Measurements from ENCODE around the gene SETDB2.

GRCh38 chr13:49466292-49466838 is 22.3 kb downstream of the SETDB2 start:
- TF ChIP-seq EZH2 (IDR thresholded peaks at IDR 0.05; ENCODE audit: borderline replicate concordance, low read depth, low read length, severe bottlenecking) = no peak
- no peak for TF ChIP-seq CTCF (IDR thresholded peaks at IDR 0.05; ENCODE audit: extremely low read depth in 1 of 2, insufficient read depth in 1 of 2, low read depth in 1 of 2, low read length in 2 of 2)
- no peak for TF ChIP-seq POLR2A (IDR thresholded peaks at IDR 0.05; ENCODE audit: low read depth, low read length)
- no peak for TF ChIP-seq GATA2 (IDR thresholded peaks at IDR 0.05; ENCODE audit: insufficient read depth, insufficient read length, low read depth, low read length)
- no peak for TF ChIP-seq POLR2AphosphoS5 (IDR thresholded peaks at IDR 0.05; ENCODE audit: insufficient read depth, low read depth, low read length)
- no peak for TF ChIP-seq MAX (IDR thresholded peaks at IDR 0.05; ENCODE audit: insufficient read depth, insufficient read length)
- no peak for TF ChIP-seq MYC (IDR thresholded peaks at IDR 0.05; ENCODE audit: low read depth, low read length)
- TF ChIP-seq FOS (IDR thresholded peaks at IDR 0.05; ENCODE audit: borderline replicate concordance, insufficient read depth, low read length) = no peak
- no peak for TF ChIP-seq JUN (IDR thresholded peaks at IDR 0.05; ENCODE audit: borderline replicate concordance, insufficient read depth, insufficient read length, low read depth)
